GM18499 (cell line): ENCODE measurements around the gene TCP11L2.
"Not testable (repeated sequence)": the region's sequence is repeated elsewhere in the genome, so short reads cannot be mapped to it uniquely, and the experiment has no call there.

Experiments
- ATAC-seq: cut with Tn5 transposase; IDR thresholded peaks from one replicate; pipeline ENCODE4 v1.9.1; 2021; ENCODE audit warnings: moderate number of reproducible peaks; ENCODE audit not compliant: insufficient read depth, unreplicated experiment

Gene TCP11L2

DNA sequence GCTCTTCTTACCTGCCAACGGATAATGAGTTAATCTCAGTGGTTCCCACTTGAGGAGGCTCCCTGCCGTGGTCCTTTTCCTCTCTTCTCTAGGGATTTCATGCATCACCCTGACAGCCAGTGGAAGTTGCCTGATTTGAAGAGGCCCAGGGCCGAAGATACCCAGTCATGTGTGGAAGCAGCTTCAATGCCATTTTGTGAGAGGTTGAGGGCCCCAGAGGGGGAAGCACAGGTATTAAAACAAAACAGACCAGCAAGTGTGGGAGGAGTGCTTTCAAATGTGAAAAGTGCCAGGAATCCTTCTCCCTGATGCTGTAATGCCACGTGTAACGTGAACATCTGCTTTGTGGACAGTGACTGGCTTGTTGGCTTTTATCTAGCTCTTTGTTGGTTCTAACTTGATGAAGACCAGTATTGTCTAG is 1.5 kb downstream of the TCP11L2 start:
- ATAC-seq: no peak

GRCh38 chr12:106304797-106305196 is 2.3 kb downstream of the TCP11L2 start:
- no peak for ATAC-seq

DNA sequence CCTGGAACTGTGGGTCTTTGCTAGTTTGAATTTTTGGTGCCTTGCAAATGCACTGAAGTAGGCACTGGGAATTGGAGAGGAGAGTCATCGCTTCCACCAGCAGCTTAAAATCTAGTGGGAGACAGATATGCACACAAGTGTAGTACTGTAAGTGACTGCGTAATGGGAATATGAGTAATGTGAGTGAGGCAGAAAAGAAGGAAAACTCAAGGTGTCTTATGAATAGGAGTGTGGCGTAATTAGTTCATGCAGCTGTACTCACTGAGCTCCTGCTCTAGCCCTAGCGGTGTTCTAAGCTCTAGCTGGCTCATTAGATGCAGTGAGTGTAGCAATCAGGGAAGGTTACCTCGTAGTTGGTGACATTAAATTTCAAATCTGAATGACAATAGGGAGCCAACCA is 2.8 kb downstream of the TCP11L2 start:
- no peak for ATAC-seq

GRCh38 chr12:106307181-106307580 is 4.6 kb downstream of the TCP11L2 start:
- no peak for ATAC-seq

DNA sequence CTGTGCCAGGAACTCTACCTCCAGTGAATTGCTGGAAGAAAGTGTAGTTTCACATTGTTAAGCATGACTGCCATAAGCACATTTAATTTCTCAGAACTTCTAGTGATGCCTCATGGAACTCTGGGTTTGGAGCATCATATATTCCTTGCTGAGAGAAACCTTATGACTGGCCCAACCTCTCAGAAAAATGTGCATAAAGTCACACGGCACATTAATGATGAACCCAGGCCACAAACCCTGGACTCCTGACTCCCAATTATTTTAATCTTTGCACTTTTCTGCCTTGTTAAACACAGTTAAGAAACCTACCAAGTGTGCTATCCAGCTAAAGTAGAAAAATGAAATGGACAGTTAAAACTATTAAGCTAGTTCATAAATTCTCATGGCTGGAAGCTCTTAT is 5.6 kb downstream of the TCP11L2 start:
- ATAC-seq: no peak

DNA sequence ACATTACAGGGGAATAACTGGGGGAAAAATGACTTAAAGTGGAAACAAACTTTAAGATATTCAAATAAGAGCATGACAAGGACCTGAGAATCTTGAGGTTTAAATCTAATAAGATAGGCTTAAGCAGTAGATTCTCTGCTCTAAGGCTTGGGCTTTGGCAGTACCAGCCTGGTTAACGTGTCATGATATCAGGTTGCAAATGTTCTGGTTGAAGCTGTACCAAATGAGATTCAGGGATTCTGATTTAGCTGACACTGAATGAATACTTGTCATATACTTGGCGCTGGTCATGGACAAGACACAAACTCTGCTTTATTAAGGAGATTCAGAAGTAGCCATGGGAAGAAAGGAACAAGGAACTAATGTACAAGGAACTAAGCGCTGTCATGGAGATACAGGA is 6.1 kb downstream of the TCP11L2 start:
- ATAC-seq: no peak

DNA sequence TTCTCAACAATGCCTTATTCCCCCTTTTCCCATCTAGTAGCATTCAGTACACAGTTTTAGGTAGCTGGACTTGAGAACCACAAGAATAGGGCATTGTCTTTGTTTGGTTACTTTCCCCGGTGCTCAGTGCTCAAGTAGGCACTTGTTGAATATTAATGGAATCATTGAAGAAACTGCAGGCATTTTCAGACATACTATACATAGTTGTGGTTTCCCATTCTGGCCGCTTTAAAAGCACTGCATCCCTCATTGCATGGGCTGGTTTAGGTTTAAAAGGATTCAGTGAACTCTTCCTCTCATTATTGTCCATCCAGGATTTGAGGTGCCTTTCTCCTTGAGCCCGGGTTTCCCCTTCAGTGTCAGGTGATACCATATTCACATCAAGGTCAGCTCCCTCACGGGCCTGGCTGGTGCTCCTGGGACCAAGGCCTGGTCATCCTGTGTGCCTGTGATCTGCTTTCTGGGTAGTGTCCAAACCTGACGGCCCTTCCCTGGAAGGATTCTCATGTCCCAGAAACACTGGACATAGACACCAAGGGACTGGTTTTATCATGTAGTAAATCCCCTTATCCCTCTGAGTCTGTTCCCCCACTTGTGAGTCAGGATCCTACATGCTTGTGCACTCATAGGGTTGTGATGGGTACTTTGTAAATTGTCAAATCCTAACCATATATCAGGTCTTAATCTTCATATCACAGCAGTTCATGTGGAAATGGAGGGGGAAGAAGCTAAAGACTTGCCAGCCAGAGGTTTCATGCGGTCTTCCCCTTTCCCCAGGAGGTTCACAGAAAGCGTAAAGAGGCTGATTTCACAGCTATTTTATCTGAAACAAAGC is 7.4 kb downstream of the TCP11L2 start:
- no peak for ATAC-seq

GRCh38 chr12:106310687-106311086 is 8.2 kb downstream of the TCP11L2 start:
- no peak for ATAC-seq

DNA sequence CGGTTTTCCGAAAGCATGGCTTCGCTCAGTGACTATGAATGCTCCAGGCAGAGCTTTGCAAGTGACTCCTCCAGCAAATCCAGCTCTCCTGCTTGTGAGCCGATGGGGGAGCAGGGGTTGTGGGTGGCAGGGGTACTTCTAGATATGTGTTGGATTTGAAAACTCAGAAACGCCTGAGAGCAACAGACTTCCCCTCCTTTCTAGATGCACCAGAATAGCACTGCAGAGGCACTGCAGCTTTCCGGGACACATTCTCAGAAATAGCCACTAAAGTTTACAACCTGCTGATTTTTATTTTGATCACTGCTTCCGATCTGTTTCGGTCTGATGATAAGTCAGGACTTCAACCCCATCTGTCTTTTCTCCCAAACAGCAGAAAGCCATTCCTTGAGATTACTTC is 8.6 kb downstream of the TCP11L2 start:
- ATAC-seq: no peak

DNA sequence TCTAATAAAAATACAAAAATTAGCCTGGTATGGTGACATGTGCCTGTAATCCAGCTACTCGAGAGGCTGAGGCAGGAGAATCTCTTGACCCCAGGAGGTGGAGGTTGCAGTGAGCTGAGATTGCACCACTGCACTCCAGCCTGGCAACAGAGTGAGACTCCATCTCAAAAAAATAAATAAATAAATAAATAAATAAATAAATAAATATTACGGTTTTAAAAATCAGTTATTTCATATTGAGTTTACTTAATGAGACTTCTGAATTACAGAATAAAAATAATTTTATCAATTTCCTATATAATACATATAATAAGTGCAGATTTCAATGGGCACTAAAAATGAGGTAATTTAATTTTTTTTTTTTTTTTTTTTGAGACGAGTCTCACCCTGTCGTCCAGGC is 10.9 kb downstream of the TCP11L2 start:
- not testable (repeated sequence) for ATAC-seq

- no peak for ATAC-seq
Measured at GRCh38 chr12:106315523-106315922, 13.0 kb downstream of the TCP11L2 start.

- no peak for ATAC-seq
Measured at GRCh38 chr12:106317406-106318082, 15.0 kb downstream of the TCP11L2 start.

- no peak for ATAC-seq
Measured at GRCh38 chr12:106321139-106321850, 18.8 kb downstream of the TCP11L2 start.

- no peak for ATAC-seq
Measured at GRCh38 chr12:106323537-106323936, 21.0 kb downstream of the TCP11L2 start.

DNA sequence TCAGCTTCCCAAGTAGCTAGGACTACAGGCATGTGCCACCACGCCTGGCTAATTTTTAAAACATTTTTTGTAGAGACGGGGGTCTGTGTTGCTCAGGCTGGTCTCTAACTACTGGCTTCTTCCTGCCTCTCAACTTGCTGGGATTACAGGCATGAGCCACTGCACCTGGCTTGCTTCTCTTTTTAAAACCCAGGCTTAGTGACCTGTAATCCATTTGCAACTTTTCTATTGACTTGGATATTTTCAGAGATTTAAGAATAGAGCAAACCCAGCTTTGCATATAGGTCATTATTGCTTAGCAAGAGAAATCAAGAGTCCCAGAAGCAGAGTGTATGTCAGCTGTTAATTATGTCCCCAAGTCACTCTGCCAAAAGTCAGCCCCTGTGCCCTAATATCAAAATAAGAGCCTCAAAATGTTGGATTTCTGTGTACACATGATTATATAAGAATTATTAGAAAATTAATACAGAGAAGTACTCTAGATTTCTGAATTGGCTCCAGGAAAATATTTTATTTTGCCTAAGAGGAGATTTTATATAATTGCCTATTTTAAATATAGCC is 24.9 kb downstream of the TCP11L2 start:
- ATAC-seq: no peak

GRCh38 chr12:106328735-106329134 is 26.2 kb downstream of the TCP11L2 start:
- ATAC-seq: no peak

DNA sequence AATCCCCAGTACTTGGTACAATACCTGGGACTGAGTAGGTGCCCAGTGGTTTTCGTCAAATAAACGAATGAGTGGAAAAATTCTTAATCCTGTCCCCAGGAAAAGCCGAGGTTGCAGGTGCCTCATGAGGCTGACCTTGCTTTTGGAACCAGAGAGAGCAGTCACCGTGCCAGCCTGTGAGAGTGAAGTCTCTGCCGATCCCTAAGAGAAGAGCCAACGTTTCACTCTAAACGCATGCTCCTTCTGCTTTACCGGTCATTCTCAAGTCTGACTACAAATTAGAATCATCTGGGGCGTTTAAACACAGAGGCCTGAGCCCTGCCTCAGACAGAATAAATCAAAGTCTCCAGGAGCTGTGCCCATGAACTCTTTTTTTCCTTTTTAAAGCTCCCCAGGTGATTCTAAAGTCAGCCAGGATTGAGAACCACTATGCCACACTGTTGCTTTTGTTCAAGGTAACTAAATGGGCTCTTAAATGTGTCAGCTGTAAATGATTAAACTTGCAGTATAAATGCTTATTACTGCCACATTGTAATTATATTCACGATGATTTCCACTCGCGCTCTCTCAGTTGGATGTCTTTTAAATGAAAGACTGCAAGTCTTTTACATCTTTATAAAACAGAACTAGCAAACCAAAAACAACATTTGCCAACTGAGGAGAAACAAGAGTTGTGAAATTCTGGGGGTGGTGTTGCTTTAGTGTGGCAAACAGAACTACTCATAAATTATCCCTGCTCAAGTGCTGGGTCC is 26.9 kb downstream of the TCP11L2 start:
- ATAC-seq: no peak

GRCh38 chr12:106331599-106331998 is 29.1 kb downstream of the TCP11L2 start:
- ATAC-seq: no peak

GRCh38 chr12:106332536-106332935 is 30.0 kb downstream of the TCP11L2 start:
- no peak for ATAC-seq

DNA sequence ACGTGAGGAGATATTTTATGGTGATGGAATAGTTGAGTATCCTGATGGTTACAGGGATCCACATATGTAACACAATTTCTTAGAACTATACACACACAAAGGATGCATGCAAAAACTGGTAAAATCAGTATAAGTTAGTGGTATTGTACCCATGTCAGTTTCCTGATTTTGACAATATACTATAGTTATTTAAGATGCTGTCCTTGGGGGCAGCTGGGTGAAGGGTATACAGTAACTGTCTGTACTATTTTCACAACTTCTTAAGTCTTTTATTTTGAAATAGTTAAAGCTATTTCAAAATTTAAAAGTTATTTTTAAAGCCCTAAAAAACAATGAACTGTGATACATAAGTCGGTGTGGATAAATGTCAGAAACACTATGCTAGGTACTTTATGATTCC is 30.5 kb downstream of the TCP11L2 start:
- no peak for ATAC-seq
